Measurements from ENCODE around the gene ZDHHC5.

ZDHHC5 gene

GRCh38 chr11:57646799-57647303 lies 21.1 kb upstream of the ZDHHC5 start:
- Histone ChIP-seq H3K4me3 (ENCODE audit: low read depth, low read length) (no peak overlapping the region), H3K9me3 (ENCODE audit: control insufficient read depth, insufficient read depth, low read depth, low read length) (no peaks in the 10 kb centered on the region), H3K36me3 (ENCODE audit: control insufficient read depth in 2 of 2, insufficient read depth in 1 of 2, low read length in 2 of 2) (no peaks in the 10 kb centered on the region), H3K27ac (ENCODE audit: extremely low read depth, low read depth, low read length) (no peak overlapping the region), H3K4me1 (ENCODE audit: control insufficient read depth, insufficient read depth, low read length) (0 out of 2 replicates have a peak, but pooled peaks cover 6% of the 10 kb centered on the region)
- CTCF ChIA-PET = interaction anchor here (0.6 to 1.4 kb wide), 3 partner anchors 104 to 164 kb away, joined by 3 to 4 read pairs (median 4); no protein-coding TSS in a partner anchor
- TF ChIP-seq ZNF184 (tag by site-specific recombination; IDR thresholded peaks at IDR 0.05) = no peak
- no peak for TF ChIP-seq ZNF311 (tag by site-specific recombination; IDR thresholded peaks at IDR 0.05; ENCODE audit: borderline replicate concordance)
- no peak for TF ChIP-seq ZNF148 (tag by site-specific recombination; IDR thresholded peaks at IDR 0.05; ENCODE audit: borderline replicate concordance)
- no peak for TF ChIP-seq ZNF398 (tag by site-specific recombination; IDR thresholded peaks at IDR 0.05)
- TF ChIP-seq ZXDB (tag by site-specific recombination; IDR thresholded peaks at IDR 0.05) = no peak
- TF ChIP-seq ZNF561 (tag by site-specific recombination; IDR thresholded peaks at IDR 0.05; ENCODE audit: borderline replicate concordance) = no peak
- TF ChIP-seq YY2 (tag by site-specific recombination; IDR thresholded peaks at IDR 0.05) = no peak
- no peak for TF ChIP-seq ZNF776 (tag by site-specific recombination; IDR thresholded peaks at IDR 0.05; ENCODE audit: borderline replicate concordance)
- no peak for TF ChIP-seq ZNF202 (tag by site-specific recombination; IDR thresholded peaks at IDR 0.05; ENCODE audit: borderline replicate concordance)
- TF ChIP-seq SCRT2 (tag by site-specific recombination; IDR thresholded peaks at IDR 0.05) = no peak
- TF ChIP-seq SETDB1 (IDR thresholded peaks at IDR 0.05; ENCODE audit: insufficient read length, low read length) = no peak
- no peak for TF ChIP-seq HOXA7 (CRISPR knock-in tag; IDR thresholded peaks at IDR 0.05; ENCODE audit: borderline replicate concordance)
- TF ChIP-seq ZNF514 (tag by site-specific recombination; IDR thresholded peaks at IDR 0.05) = no peak
- TF ChIP-seq OSR2 (tag by site-specific recombination; IDR thresholded peaks at IDR 0.05) = no peak
- TF ChIP-seq ZNF623 (tag by site-specific recombination; IDR thresholded peaks at IDR 0.05) = no peak
- TF ChIP-seq KLF9 (tag by site-specific recombination; IDR thresholded peaks at IDR 0.05; ENCODE audit: low read depth) = no peak
- no peak for TF ChIP-seq OVOL3 (tag by site-specific recombination; IDR thresholded peaks at IDR 0.05)
- no peak for TF ChIP-seq ZIC2 (tag by site-specific recombination; IDR thresholded peaks at IDR 0.05)
- no peak for TF ChIP-seq ZNF211 (tag by site-specific recombination; IDR thresholded peaks at IDR 0.05; ENCODE audit: low read depth)
- TF ChIP-seq ZFP3 (tag by site-specific recombination; IDR thresholded peaks at IDR 0.05; ENCODE audit: low read depth) = no peak
- POLR2A ChIA-PET = interaction anchor here (0.6 to 1.2 kb wide), 4 partner anchors 31 to 154 kb away, joined by 3 to 9 read pairs (median 4); partner anchors contain the start of genes MED19 and TMX2

- H3K27ac ChIP-seq (ENCODE audit: extremely low read depth, low read depth, low read length) = no peak overlapping the region
- no peaks in the 10 kb centered on the region for H3K9me3 ChIP-seq (ENCODE audit: control insufficient read depth, insufficient read depth, low read depth, low read length)
- POLR2A ChIA-PET = interaction anchor here (0.6 to 1.0 kb wide), 3 partner anchors 31 to 73 kb away, joined by 3 to 9 read pairs (median 4); partner anchors contain the start of genes MED19 and TMX2
- CTCF ChIA-PET = interaction anchor here (0.6 to 1.4 kb wide), 3 partner anchors 105 to 165 kb away, joined by 3 to 4 read pairs (median 4); no protein-coding TSS in a partner anchor
- no peak overlapping the region for H3K4me3 ChIP-seq (ENCODE audit: low read depth, low read length)
- no peak for TF ChIP-seq ZNF155 (tag by site-specific recombination; IDR thresholded peaks at IDR 0.05)
- TF ChIP-seq ZNF549 (tag by site-specific recombination; IDR thresholded peaks at IDR 0.05) = no peak
- TF ChIP-seq ZNF600 (tag by site-specific recombination; IDR thresholded peaks at IDR 0.05) = no peak
- TF ChIP-seq MYNN (tag by site-specific recombination; IDR thresholded peaks at IDR 0.05; ENCODE audit: borderline replicate concordance) = no peak
- 0 out of 2 replicates have a peak, but pooled peaks cover 6% of the 10 kb centered on the region for H3K4me1 ChIP-seq (ENCODE audit: control insufficient read depth, insufficient read depth, low read length)
- no peaks in the 10 kb centered on the region for H3K36me3 ChIP-seq (ENCODE audit: control insufficient read depth in 2 of 2, insufficient read depth in 1 of 2, low read length in 2 of 2)
Observed at GRCh38 chr11:57647372-57647771, 20.5 kb upstream of the ZDHHC5 start.

All from HEK293 (cell line).